ENCODE results near the gene FALEC. TPM values are rescaled to one million over a fixed set of nuclear protein-coding genes. Genes with fewer than 3 reads are reported as not detected.

The FALEC gene
- total and polyA plus RNA-seq, 9 of the 15 experiments (the other 6 are each of a cell fraction or from before 2014, with no cell fraction given), result 0.15 to 1.8 (median 0.53) TPM; not detected in 5

- TF ChIP-seq ZMIZ1 (IDR thresholded peaks at IDR 0.05; ENCODE audit: low read depth in 2 of 2, low read length in 2 of 2), result peak in 1 of 2 experiments; percentile 83; a peak in 2 of 4 replicates
- TF ChIP-seq TEAD2 (tag; IDR thresholded peaks at IDR 0.05), result no peak
- no peak for TF ChIP-seq PBX2 (CRISPR knock-in tag; IDR thresholded peaks at IDR 0.05; ENCODE audit: low read depth)
- no peak for TF ChIP-seq PBX2 (tag; conservative IDR thresholded peaks at IDR 0.05; ENCODE audit: low read depth)
- TF ChIP-seq TEAD4 (IDR thresholded peaks at IDR 0.05; ENCODE audit: low read length), result no peak
- TF ChIP-seq TEAD4 (CRISPR knock-in tag; IDR thresholded peaks at IDR 0.05; ENCODE audit: borderline replicate concordance), result peak; percentile 73; the same call in 1 of the 2 replicates
- peak in 1 of 2 experiments; percentile 84; a peak in 1 of 4 replicates for TF ChIP-seq UBTF (IDR thresholded peaks at IDR 0.05; ENCODE audit: borderline replicate concordance in 1 of 2, low read depth in 2 of 2, low read length in 2 of 2)
- TF ChIP-seq ZNF764 (CRISPR knock-in tag; IDR thresholded peaks at IDR 0.05; ENCODE audit: low read depth), result no peak
- TF ChIP-seq SAFB2 (IDR thresholded peaks at IDR 0.05; ENCODE audit: borderline replicate concordance, low read depth, low read length, severe bottlenecking), result no peak
- TF ChIP-seq SMAD3 (CRISPR knock-in tag; conservative IDR thresholded peaks at IDR 0.05), result 0 out of 2 replicates have a peak, but pooled peaks have one; percentile 26
- no peak for TF ChIP-seq TARDBP (IDR thresholded peaks at IDR 0.05)
- peak; percentile 43; the same call in 1 of the 2 replicates for TF ChIP-seq DMBX1 (CRISPR knock-in tag; IDR thresholded peaks at IDR 0.05; ENCODE audit: borderline replicate concordance)
- TF ChIP-seq MYC (IDR thresholded peaks at IDR 0.05; ENCODE audit: low read depth, low read length), result peak; percentile 52; the same call in 1 of the 2 replicates
- no peak for TF ChIP-seq MYC (CRISPR knock-in tag; IDR thresholded peaks at IDR 0.05; ENCODE audit: borderline replicate concordance, low read depth)
- TF ChIP-seq ZNF140 (CRISPR knock-in tag; IDR thresholded peaks at IDR 0.05), result no peak
- TF ChIP-seq HDAC1 (IDR thresholded peaks at IDR 0.05), result peak in 1 of 2 experiments; percentile 46; a peak in 1 of 4 replicates
- TF ChIP-seq HDAC3 (IDR thresholded peaks at IDR 0.05; ENCODE audit: borderline replicate concordance, partially characterized antibody), result peak; percentile 67
- no peak for TF ChIP-seq ZNF133 (CRISPR knock-in tag; IDR thresholded peaks at IDR 0.05)
- peak; percentile 70; the same call in 1 of the 2 replicates for TF ChIP-seq RB1 (IDR thresholded peaks at IDR 0.05; ENCODE audit: low read depth)
Observed at GRCh38 chr1:150579110-150579944, 63.8 kb downstream of the FALEC start, which contains the start of gene MCL1 (continued).

Measured in K562 (cell line).